HS-5 (cell line): ENCODE data around the gene SP3.

Experiments used
- DNase-seq: peaks from one replicate; pipeline ENCODE4 v3.0.0-alpha.2; 2012; ENCODE audit warnings: low read depth

The SP3 gene

GRCh38 chr2:173966274-173967098, 1.3 kb upstream of the SP3 start:
- no peak for DNase-seq

GRCh38 chr2:173964565-173965371, 405 bp downstream of the SP3 start:
- no peak for DNase-seq

GRCh38 chr2:173963817-173964564, 1.2 kb downstream of the SP3 start:
- peak; percentile 67 for DNase-seq

GRCh38 chr2:173963323-173963816, 1.8 kb downstream of the SP3 start:
- no peak for DNase-seq

- no peak for DNase-seq
Measured at GRCh38 chr2:173962583-173963110, 2.5 kb downstream of the SP3 start.

GRCh38 chr2:173962031-173962430, 3.1 kb downstream of the SP3 start:
- no peak for DNase-seq

GRCh38 chr2:173961346-173961705, 3.8 kb downstream of the SP3 start:
- no peak for DNase-seq

- DNase-seq = no peak
Measured at GRCh38 chr2:173959909-173960308, 5.3 kb downstream of the SP3 start.

GRCh38 chr2:173959358-173959884, 5.8 kb downstream of the SP3 start:
- DNase-seq = no peak

- DNase-seq = no peak
Measured at GRCh38 chr2:173958198-173958846, 6.9 kb downstream of the SP3 start.

- DNase-seq = no peak
Measured at GRCh38 chr2:173957517-173957916, 7.7 kb downstream of the SP3 start.

GRCh38 chr2:173956454-173956853, 8.7 kb downstream of the SP3 start:
- no peak for DNase-seq

GRCh38 chr2:173955867-173956266, 9.3 kb downstream of the SP3 start:
- no peak for DNase-seq

GRCh38 chr2:173955004-173955403, 10.2 kb downstream of the SP3 start:
- DNase-seq = no peak

GRCh38 chr2:173953047-173953424, 12.1 kb downstream of the SP3 start:
- DNase-seq = no peak

GRCh38 chr2:173952267-173953046, 12.7 kb downstream of the SP3 start:
- DNase-seq = no peak

- no peak for DNase-seq
Measured at GRCh38 chr2:173948842-173949241, 16.3 kb downstream of the SP3 start.

- no peak for DNase-seq
Measured at GRCh38 chr2:173948198-173948597, 17.0 kb downstream of the SP3 start.

- no peak for DNase-seq
Measured at GRCh38 chr2:173947131-173947530, 18.0 kb downstream of the SP3 start.

- DNase-seq = no peak
Measured at GRCh38 chr2:173943738-173944137, 21.4 kb downstream of the SP3 start.
